ENCODE data around the gene PXYLP1. TPM values are rescaled to one million over a fixed set of nuclear protein-coding genes. Genes with fewer than 3 reads are reported as not detected.

The PXYLP1 gene
- polyA plus RNA-seq, 1 experiment = 11.2 TPM

GRCh38 chr3:141269961-141270360 lies 38.3 kb downstream of the PXYLP1 start:
- ChIA-PET POLR2A (no interaction called here), CTCF (no interaction called here)
- TF ChIP-seq, protein P1, sequence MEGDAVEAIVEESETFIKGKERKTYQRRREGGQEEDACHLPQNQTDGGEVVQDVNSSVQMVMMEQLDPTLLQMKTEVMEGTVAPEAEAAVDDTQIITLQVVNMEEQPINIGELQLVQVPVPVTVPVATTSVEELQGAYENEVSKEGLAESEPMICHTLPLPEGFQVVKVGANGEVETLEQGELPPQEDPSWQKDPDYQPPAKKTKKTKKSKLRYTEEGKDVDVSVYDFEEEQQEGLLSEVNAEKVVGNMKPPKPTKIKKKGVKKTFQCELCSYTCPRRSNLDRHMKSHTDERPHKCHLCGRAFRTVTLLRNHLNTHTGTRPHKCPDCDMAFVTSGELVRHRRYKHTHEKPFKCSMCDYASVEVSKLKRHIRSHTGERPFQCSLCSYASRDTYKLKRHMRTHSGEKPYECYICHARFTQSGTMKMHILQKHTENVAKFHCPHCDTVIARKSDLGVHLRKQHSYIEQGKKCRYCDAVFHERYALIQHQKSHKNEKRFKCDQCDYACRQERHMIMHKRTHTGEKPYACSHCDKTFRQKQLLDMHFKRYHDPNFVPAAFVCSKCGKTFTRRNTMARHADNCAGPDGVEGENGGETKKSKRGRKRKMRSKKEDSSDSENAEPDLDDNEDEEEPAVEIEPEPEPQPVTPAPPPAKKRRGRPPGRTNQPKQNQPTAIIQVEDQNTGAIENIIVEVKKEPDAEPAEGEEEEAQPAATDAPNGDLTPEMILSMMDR (IDR thresholded peaks at IDR 0.05; ENCODE audit: insufficient read depth, low read depth, low read length) = no peak
- Histone ChIP-seq H3K36me3 (ENCODE audit: control insufficient read depth, insufficient read depth, low read length) (no peaks in the 10 kb centered on the region; the same call in 1 of the 2 replicates), H3K27me3 (ENCODE audit: control insufficient read depth, insufficient read depth, low read length) (peaks cover 5% of the 10 kb centered on the region), H3K4me3 (ENCODE audit: low read depth, low read length) (no peak overlapping the region)
- no peak for DNase-seq (ENCODE audit: low read depth)

GRCh38 chr3:141271279-141272030 lies 39.8 kb downstream of the PXYLP1 start:
- no peak overlapping the region for H3K4me3 ChIP-seq (ENCODE audit: low read depth, low read length)
- ChIA-PET CTCF (interaction anchor here (0.9 to 1.5 kb wide), 2 partner anchors 40 to 289 kb away, joined by 3 to 4 read pairs; partner anchors contain the start of gene PXYLP1), POLR2A (no interaction called here)
- no peak for DNase-seq (ENCODE audit: low read depth)
- H3K27me3 ChIP-seq (ENCODE audit: control insufficient read depth, insufficient read depth, low read length) = peaks cover 5% of the 10 kb centered on the region
- no peaks in the 10 kb centered on the region for H3K36me3 ChIP-seq (ENCODE audit: control insufficient read depth, insufficient read depth, low read length)
- TF ChIP-seq, protein P1 (IDR thresholded peaks at IDR 0.05; ENCODE audit: insufficient read depth, low read depth, low read length) = no peak

GRCh38 chr3:141272906-141273662 lies 41.5 kb downstream of the PXYLP1 start:
- ChIA-PET POLR2A (interaction anchor here (0.7 kb wide), 1 partner anchor 280 kb away, joined by 3 read pairs; no protein-coding TSS in a partner anchor), CTCF (interaction anchor here (1.3 kb wide), 1 partner anchor 42 kb away, joined by 3 read pairs; the partner anchor contains the start of gene PXYLP1)
- Histone ChIP-seq H3K27me3 (ENCODE audit: control insufficient read depth, insufficient read depth, low read length) (peaks cover 7% of the 10 kb centered on the region), H3K36me3 (ENCODE audit: control insufficient read depth, insufficient read depth, low read length) (no peaks in the 10 kb centered on the region), H3K4me3 (ENCODE audit: low read depth, low read length) (no peak overlapping the region)
- TF ChIP-seq, protein P1 (IDR thresholded peaks at IDR 0.05; ENCODE audit: insufficient read depth, low read depth, low read length) = no peak
- no peak for DNase-seq (ENCODE audit: low read depth)

DNA sequence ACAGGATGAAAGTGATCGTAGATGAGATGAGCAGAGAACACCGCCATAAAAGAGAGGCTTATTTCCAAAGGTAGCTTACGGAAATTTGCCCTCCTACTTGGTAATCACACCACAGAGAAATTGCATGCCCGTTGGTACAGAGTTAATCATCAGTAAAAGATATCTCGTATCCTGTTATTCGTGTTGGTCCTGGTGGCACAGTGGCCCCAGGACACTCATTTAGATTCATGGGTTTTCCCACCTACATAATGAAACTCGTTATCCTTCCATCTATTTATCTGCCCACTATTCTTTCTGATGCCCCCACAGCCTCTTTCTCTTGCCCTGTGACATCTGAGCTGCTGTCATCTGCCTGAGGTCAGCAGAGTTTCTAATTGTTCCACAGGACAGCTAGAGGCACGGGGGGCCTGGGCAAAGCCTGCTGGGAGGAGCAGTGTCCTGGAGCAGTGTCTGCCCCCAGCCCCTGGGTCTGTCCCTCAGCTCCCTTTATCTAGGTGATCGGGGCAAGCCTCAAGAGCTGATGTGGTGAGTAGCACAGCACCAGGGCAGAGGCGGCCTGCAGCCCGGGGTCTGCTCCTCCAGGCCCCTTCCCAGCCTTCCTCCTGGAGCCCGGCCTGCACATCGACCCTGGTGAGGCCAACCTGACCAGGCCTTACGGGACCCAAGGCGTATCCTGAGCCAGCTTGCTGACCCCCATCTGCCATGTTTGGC lies 42.2 kb downstream of the PXYLP1 start:
- no peaks in the 10 kb centered on the region for H3K36me3 ChIP-seq (ENCODE audit: control insufficient read depth, insufficient read depth, low read length)
- TF ChIP-seq, protein P1 (IDR thresholded peaks at IDR 0.05; ENCODE audit: insufficient read depth, low read depth, low read length) = no peak
- H3K27me3 ChIP-seq (ENCODE audit: control insufficient read depth, insufficient read depth, low read length) = peaks cover 6% of the 10 kb centered on the region
- CTCF ChIA-PET = no interaction called here
- POLR2A ChIA-PET = no interaction called here
- no peak overlapping the region for H3K4me3 ChIP-seq (ENCODE audit: low read depth, low read length)
- DNase-seq (ENCODE audit: low read depth) = no peak
